HG02840 (cell line): ENCODE measurements around the gene CEBPA.

Experiments
- ATAC-seq: cut with Tn5 transposase; IDR thresholded peaks from one replicate; pipeline ENCODE4 v1.9.1; 2021; ENCODE audit warnings: mild to moderate bottlenecking, moderate library complexity, moderate number of reproducible peaks; ENCODE audit not compliant: unreplicated experiment, low FRiP score

The CEBPA gene

DNA sequence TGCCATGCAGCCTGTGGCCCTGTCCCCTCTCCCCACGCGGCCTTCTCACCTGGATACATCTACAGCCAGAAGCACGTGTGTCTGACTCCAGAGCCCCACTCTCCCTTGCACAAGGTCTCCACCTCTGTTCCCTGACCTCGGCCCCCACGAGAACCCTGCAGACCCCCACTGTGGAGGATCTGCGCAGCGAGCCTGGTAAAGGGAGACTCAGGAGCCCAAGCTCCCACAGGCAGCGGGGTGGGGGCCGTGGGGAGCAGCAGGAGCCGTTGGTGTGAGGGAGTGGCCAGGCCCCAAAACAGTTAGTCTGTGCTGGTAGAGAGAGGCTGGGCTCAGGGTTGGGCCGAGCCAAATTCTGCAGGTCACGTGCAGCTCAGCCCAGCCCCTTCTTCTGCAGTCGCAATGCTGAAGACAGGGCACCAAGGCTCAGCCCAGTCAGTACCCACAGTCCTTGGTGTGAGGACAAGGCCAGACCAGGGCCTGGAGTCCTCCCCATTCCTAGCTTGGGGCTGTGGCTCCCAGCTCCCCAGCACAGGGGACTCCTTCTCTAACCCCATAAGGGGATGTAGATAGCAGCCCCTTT, 48.0 kb downstream of the CEBPA start:
- ATAC-seq = no peak

DNA sequence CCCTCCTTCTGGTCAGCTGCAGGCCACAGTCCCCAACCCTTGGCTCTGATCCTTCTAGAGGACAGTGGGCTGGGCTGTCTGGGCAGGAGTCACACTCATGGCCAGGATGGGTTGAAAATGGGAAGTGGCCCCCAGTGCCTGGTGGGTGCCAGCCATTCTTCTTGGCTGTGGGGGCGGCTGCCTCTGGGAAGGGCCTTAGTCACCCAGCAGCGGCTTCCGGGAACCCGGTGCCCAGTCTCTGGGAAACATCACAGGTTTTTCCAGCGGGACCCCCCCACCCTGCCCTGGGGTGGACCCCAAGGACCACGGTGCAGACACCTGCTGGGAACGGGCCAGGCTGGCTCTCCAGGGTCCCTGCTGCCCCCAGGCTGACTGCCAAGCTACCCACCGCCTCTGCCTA, 49.4 kb downstream of the CEBPA start:
- no peak for ATAC-seq

DNA sequence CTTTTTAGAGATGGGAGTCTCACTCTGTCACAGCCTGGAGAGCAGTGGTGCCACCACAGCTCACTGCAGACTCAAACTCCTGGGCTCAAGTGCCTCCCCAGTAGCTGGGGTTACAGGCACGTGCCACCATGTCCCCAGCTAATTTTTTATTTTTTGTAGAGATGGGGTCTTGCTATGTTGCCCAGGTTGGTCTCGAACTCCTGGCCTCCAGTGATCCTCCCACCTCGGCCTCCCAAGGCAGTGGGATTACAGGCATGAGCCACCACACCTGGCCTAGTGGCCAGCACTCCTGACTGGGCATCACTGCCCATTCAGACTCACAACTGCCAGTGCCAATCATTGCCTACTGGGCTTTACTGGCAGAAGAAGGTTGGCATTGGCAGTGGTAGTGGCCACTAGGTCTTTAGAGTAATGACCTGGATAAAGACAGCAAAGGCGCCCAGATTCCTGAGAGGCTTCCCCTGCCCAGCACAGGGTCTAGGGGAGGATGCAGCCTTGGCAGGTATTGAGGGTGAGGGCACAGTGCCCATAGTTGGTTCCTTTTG, 49.8 kb downstream of the CEBPA start:
- no peak for ATAC-seq

DNA sequence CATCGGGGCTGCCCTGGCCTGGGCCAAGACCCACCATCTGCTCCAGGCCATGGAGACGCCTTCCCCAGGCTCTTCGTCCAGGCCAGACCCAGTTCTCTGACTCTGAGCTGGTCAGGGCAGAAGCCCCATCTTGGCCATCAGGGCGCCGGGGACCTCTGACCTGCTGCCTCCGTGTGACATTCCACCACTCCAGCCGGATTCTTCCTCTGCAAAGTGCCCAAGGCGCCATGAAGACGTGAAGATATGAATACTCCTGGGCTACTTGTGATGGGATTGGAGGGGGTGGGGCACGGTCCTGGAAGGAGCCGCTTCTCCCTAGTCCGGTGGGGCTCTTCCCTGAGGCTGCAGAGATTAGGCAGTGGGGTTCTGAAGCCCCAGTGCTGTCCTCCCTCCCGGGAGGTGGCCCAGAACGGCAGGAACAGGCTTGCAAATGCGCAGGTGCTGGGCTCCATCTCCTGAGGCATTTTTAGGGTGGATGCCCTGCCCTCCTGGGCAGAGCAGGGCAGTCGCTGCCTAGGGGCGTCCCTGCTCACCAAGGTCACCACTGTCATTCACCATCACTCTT, 50.7 kb downstream of the CEBPA start:
- ATAC-seq = no peak

DNA sequence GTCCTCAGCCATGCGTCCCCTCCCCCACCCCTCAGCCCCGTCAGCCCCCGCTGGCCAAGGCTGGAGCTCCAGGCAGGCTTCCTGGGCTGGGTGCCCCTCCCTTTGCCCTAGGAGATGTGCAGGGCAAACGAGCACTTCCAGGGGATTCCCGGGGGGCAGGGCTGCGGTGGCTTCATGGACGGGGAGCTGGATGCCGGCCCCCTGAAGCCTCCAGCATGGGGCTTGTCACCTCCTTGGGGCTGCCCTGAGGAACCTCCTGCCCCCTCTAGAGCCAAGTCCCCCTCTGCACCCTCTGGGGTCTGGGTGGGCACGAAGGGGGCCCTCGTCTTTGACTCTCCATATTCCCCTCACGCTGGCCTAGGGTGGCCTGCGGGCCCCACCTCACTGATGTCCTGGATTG, 51.3 kb downstream of the CEBPA start:
- ATAC-seq = no peak

DNA sequence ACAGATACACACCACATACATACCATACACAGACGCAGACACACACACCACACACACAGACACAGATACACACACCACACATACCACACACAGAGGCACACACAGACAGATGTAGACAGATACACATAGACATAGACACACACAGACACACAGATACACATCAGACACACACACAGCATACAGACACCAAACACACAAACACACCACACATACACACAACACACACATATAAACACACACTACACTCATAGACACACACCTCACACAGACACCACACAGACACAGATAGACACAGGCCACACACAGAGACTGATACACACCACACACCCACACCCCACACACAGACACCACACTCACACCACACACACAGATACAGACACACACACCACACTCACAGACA, 51.8 kb downstream of the CEBPA start:
- no peak for ATAC-seq
